GM19455 (cell line): ENCODE measurements around the gene XPR1.

Experiments
- ATAC-seq: cut with Tn5 transposase; IDR thresholded peaks from one replicate; pipeline ENCODE4 v1.9.1; 2021; ENCODE audit not compliant: unreplicated experiment

The XPR1 gene

GRCh38 chr1:180631766-180632325 is at the start of gene XPR1:
XPR1 (plus strand) TSS chr1:180632022; CDS start chr1:180632202, 180 bp downstream.
- peak; percentile 94 for ATAC-seq

DNA sequence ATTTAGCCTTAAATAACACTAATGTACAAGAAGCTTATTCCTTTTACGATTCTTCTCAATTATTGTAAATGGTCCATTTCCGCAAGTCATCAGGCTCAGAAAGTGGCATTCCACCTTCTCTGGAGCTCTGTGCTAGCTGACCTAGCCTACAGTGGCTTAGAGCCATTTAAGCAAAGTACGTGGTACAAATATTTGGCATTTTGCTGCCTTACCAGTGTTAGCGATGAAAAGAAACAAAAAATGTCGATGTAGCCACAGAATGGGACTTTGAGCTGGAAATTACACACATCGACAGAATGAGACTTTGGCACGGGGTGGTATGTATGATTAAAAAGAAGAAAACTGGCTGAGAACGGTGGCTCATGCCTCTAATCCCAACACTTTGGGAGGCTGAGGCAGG is 47.0 kb upstream of the XPR1 start:
- ATAC-seq = no peak

GRCh38 chr1:180585994-180586359 is 45.8 kb upstream of the XPR1 start:
- ATAC-seq = no peak

DNA sequence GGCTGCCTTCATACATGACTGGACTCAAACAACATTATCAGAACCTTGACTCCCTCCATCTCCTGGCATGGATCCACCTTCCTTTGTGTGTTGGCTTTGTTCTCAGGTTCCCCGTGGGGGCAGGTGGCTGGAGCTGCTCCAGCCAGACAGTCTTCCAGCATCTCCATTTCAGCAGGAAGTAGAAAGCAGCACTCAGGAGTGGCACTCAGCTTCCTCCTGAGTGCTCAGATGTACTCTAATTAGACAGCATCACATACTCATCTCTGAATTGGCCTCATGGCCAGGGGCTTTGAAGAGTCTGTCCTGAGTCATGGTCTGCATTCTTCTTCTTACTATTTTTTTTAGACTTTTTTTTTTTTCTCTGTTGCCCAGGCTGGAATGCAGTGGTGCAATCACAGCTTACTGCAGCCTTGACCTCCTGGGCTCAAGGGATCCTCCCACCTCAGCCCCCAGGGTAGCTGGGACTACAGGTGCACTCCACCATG is 45.1 kb upstream of the XPR1 start:
- no peak for ATAC-seq

DNA sequence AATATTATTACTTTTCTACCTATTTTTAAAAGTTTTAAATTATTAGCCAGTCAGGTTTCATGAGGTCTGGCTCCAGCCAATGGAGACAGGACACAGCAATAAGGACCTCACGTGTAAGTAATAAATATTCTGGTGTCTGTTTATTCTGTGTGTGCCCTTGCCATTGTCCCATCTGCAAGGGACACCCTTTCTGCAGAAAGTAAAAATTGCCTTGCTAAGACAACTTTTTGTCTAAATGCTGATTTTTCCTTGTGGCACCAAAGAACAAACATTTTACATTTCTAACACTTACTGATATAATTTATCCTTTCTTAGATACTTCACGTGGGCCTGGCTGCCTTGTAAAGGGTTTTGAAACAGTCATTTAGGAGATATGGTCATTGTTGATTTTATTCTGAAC is 43.7 kb upstream of the XPR1 start:
- ATAC-seq = no peak

DNA sequence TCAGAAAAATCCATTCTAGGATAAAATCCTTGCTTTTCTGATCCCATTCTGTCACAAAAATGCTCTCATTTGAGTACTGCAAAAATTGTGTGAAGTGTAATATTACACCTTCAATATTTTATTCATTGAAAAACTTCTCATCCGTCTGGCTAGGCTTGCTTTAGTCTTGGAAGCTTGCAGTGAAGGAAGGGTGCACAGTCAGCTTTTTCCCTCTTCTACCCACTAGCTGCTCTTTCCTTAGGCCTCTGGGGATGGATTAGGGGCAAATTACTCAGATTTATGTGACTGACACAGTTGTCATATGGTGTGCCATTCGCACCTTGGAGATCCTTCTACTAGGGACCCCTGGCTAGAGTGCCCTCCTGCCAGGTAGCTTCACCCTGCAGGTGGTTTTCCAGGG is 40.9 kb upstream of the XPR1 start:
- no peak for ATAC-seq

DNA sequence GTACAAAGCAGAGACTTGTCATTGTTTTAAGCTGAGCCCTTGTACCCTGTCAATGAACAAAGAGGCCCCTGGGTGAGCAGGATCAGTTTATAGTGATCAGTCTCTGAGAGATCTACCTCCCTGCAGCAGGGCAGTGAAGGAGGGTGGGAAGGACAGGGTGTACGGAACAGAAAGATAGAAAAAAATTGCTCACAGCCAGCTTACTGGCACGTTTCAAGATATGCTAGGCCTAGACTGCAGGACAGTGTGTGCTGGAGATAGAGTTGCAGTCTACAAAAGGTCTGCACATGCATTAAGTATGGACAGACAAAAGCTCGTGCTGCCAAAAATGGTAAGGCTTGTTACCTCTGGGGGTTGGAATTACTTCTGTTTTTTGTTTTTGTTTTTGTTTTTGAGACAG is 38.4 kb upstream of the XPR1 start:
- ATAC-seq = no peak

- ATAC-seq = no peak
These were observed 37.1 kb upstream of the XPR1 start for GRCh38 chr1:180594723-180595122.

DNA sequence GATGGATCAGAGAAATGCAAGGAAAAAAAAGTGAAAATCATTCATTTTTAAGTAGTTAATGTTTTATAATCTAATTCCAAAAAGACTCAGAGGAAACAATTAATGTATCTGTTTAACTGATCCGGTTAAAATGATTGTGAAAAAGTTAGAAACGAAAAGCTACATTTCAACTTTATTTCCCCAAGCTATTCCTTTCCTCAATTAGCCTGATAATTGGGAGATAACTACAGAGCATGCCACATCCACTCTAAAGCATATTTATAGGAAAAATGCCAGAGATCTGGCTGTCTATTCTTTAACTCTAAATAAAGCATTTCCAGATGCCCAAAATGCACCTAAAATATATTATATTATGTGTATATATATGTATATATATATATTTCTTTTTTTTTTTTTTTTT is 35.9 kb upstream of the XPR1 start:
- no peak for ATAC-seq

- ATAC-seq = no peak
These were observed 34.3 kb upstream of the XPR1 start for GRCh38 chr1:180597520-180597919.

DNA sequence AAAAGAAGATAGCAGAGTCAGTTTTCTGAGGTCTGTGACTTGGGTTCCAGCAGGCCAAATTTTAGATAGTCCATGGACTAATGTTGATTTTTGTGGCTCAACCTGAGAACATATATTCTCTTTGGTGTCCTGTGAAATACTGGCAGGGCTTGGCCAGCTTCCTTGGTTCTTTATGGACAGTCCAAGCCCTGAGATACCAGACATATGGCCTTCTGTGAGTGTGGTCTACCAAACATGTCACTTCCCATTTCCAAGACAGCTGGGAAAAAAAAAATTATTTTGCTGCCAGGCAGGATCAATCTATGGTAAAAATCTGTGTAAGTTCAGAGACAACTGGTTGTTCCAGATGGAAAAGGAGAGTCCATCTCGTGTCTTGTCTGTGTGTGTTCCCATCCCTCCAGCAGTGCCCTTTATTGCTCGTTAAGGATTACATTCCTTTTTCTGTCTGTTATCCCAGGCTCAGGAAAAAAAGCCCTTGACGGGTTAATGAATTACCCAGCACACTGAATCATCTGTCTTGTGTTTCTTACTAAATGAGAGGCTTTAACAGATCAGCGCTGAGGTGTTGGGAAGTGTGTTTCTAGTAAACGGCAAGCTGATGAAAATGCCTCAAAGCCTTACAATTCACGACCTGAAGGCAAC is 33.4 kb upstream of the XPR1 start:
- no peak for ATAC-seq

GRCh38 chr1:180600343-180600742 is 31.5 kb upstream of the XPR1 start:
- no peak for ATAC-seq

GRCh38 chr1:180601512-180601911 is 30.3 kb upstream of the XPR1 start:
- ATAC-seq = no peak

- no peak for ATAC-seq
These were observed 28.5 kb upstream of the XPR1 start for GRCh38 chr1:180603223-180603849.

GRCh38 chr1:180603850-180604226 is 28.0 kb upstream of the XPR1 start:
- ATAC-seq = no peak

DNA sequence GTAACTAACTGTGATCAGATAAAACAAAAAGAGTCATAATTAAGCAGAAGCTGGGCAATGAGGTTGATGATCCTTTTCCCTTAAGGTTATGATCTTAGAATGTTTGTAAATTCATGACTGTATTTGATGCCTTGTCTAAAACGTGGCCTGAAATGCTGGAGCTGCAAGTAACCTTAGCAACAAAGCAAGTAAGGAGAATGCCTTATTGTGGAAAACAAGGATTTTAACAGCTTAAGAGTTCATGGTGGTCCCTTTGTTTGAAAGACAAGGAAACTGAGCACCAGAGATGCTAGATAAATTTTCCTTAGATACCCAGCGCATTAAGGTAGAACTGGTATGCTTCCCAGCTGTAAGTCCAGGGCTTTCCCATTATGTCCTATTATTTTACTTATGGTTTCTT is 25.7 kb upstream of the XPR1 start:
- ATAC-seq = no peak

GRCh38 chr1:180609643-180610555 is 21.9 kb upstream of the XPR1 start:
- no peak for ATAC-seq

GRCh38 chr1:180610556-180611015 is 21.2 kb upstream of the XPR1 start:
- ATAC-seq = no peak

- no peak for ATAC-seq
These were observed 20.5 kb upstream of the XPR1 start for GRCh38 chr1:180611016-180611930.

GRCh38 chr1:180612632-180613031 is 19.2 kb upstream of the XPR1 start:
- ATAC-seq = no peak
